GM21576 (cell line): ENCODE data around the gene SVEP1.
"Not testable (repeated sequence)": the region's sequence is repeated elsewhere in the genome, so short reads cannot be mapped to it uniquely, and the experiment has no call there.

ENCODE experiments used
- ATAC-seq: cut with Tn5 transposase; IDR thresholded peaks from one replicate; pipeline ENCODE4 v1.9.1; 2021; ENCODE audit warnings: mild to moderate bottlenecking, moderate library complexity; ENCODE audit not compliant: unreplicated experiment

SVEP1 gene

DNA sequence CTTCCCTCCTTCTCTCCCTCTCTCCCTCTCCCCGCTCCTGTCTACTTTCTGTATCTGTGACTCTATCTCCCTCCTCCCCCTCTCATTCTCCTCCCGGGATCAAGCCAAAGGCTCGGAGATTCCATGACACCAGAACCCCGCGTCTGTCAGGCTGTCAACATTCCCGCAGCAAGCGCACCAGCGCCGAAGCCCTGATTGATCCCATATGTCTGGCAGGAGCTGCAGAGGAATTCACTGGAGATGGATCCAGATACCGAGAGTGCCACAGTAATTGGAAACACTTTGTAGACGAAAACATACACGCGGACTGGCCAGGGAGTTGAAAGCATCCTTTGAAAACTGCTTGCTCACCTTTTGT is 300 bp upstream of the SVEP1 start:
- ATAC-seq, result no peak

DNA sequence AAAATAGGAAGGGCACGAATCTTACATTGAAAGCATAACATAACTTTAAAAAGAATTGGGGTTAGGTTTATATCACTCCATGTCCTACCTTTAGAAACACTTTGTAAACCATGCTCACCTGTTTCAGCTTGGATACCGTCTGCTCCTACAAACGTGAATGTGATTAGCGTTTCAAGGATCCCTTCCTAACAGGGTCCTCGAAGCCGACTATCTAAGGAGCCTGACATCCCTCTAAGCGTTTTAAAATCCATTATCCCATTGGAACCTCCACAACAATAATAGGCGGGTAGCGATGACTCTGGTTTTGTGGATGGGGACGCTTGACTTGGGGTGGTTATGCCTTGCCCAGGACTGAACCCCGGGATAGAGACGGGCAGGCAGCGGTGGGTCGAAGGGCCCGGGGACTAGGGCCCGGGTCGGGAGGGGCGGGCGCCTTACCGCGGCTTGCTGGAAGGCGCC is 937 bp downstream of the SVEP1 start:
- no peak for ATAC-seq

DNA sequence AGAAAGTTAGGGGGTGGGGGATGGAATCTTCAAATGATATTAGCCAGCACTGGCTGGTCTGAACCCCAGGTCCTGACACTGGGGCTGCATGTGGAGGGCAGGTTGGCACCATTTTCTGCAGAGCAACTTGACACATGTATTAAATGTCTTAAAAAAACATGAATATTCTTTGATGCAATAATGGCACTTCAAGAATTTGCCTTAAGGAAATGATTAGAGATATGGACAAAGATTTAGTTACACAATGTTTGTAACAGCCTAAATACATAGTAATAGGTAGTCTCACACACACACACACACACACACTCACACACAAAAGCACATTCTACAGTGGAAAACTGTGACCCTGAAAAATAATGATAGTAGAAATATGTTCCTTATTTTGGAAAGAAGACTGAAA is 3.6 kb downstream of the SVEP1 start:
- no peak for ATAC-seq

DNA sequence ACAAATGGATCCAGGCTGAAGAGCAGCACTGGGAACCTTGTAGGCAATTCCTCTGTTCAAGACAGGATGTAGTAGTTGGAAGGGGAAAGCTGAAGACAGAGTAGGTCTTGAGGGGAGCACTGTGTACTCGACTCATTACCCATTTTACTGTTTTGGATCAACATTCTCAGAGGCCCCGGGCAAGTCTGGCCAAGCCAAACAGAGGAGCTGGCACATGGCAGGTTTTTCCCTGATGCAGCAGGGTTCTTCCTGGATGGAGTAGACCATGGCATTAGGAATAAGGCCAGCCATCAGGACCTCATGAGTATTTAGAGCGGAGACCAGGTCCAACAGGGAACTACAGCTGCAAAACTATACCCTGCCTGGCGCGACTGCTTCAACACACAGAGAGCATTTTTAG is 4.4 kb downstream of the SVEP1 start:
- ATAC-seq, result no peak

DNA sequence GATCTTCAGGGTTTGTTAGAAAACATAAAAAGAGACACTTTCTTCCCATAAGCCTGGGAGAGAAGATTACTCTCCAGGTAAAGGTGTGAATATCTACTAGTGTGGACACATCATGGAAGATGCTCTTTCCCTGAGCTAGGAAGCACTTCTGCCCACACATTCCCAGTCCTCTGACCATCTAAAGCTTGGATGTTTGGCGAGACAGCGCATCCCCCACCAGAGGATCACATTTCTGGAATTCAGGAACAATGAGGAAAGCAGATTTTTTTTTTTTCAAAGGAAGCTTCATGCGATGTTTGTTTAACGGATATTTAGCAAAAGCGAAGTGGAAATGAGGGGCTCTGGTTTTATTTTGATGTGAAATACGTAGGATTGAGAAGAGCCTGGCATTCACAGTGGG is 6.2 kb downstream of the SVEP1 start:
- no peak for ATAC-seq

DNA sequence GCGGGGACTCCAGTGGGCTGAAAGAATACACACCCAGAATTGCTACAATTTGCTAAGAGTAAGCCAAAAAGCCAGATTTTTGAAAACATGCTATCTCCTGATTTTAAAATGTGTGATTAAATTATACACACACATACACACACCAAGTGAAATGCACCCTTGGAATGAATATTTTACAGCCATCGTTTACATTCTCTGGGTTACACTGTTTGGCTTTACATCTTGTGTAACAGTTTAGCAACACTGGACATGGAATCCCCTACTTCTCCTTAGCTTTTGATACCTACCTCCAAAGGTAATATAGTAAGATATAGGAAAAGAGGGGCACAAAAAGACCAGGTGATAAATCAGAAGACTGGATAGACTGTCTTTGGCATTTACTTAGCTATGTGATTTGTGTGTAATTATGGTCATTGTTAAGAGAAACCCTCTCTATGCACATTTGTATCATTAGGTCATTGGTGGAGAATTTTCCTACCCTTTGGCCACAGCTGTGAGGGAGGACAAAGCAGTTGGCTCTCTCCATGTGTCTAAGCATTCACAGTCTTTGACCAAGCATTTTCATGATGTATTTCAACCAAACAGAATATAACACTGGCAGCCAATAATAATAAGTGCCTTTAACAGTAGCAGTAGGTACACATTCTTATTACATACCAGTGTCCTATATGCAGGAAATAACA is 7.6 kb downstream of the SVEP1 start:
- ATAC-seq, result no peak

DNA sequence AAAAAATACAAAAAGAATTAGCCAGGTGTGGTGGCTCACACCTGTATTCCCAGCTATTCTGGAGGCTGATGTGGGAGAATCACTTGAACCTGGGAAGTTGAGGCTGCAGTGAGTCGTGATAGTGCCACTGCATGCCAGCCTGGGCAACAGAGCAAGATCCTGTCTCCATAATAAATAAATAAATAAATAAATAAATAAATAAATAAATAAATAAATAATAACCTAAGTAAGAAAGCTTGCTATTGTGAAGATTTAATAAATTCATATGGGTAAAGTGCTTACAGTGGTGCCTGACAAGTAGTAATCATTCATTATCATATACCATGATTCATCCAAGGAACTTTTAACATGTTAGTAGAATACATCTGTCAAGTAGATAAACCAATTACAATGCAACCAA is 13.4 kb downstream of the SVEP1 start:
- no peak for ATAC-seq

DNA sequence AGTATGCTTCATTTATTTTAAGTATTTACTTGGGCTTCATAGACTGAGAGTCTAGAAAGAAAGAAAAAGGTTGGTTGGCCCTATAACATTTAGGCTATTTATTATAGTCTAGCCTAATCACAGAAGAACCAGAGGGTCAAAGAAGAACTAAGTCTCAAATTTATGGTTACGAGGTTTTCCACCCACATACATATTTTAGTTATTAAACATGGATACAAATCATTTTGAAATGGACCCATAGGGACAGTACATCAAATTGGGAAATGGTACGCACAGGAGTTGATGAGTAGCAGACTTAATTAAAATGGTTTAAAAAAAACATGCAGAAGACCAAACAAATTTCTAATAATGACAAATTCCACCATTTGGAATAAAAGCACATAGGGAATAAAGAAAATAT is 17.7 kb downstream of the SVEP1 start:
- ATAC-seq, result no peak

DNA sequence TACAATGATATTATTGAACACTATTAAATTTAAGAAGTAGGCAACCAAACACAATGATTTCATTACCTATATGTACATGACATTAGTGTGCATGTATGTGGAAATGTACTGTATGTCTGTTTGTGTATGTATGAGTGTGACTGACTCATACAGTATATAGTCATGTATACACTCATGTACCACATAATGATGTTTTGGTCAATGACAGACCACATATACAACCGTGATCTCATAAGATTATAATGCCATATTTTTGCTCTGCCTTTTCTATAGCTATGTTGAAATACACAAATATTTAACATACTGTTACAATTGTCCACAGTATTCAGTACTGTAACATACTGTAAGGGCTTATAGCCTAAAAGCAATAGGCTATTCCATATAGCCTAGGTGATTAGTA is 19.7 kb downstream of the SVEP1 start:
- ATAC-seq, result no peak

DNA sequence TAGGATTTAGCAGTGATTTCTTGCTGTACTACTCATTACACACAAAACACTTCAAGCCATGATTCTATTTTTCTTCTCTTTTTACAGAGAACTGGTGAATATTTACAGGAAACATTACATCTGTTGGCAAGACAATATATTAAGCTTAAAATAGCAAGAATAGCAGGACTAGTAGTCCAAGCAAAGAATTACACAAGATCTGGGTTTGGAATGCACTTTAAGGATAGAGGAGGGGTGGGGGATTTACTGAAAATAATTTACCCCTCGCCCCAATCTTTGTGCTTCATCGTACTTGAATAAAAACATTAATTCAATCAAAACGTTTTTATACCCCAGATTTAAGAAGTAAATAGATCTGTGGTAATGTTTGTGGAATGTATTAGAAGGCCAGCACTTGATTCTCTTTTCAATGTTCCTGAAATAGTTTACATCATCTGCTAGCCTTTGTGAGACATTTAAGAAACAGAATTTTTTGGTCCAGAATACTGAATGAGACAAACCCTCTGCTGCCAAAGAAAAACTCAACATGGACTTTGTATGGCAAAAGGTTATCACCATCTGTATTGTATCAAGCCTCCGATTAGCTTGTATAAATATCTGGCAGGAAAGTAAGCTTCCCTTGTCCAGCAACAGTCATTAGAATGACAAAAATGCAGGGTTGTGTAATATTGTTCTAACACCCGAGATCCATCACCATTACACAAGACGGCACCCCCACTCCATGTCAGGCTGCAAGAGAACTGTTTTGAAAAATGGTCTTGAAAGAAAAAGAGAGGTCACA is 23.8 kb downstream of the SVEP1 start:
- no peak for ATAC-seq

DNA sequence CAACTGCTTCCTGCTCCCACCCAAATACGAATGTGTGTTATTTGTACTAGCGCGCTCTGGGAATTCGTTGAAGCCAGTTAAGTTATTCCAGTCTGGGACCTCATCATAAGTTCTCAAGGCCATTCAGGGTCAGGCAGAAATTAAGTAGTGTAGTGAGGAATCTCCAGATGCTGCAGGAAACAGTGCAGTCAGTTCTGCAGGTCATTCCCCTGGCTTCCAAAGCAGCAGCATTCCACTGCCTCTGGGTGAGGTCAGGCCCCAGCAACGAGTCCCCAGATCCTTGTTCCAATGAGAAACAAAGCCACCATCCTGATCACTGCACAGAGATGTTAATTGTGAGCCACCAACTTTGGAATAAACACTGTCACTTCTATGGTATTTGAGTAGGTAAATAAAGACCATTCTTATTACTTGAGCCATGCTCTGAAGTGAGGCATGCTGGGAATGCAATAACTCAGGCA is 33.1 kb downstream of the SVEP1 start:
- no peak for ATAC-seq

DNA sequence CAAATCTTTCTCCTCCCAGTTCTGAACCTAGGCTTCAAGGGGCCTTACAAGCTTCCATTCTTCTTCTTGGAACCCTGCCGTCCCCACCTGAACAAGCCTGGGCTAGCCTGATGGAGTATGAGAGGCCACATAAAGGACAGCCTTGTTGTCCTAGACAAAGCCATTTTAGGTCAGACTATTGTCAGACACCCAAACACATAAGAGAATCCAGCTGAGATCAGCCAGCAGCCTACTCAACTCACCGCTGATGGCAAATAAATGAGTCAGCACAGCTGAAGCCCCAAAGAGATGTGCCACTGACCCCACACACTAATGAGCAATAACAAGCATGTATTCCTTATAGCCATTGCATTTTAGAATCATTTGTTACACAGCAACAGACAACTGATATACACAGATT is 33.8 kb downstream of the SVEP1 start:
- ATAC-seq, result no peak

DNA sequence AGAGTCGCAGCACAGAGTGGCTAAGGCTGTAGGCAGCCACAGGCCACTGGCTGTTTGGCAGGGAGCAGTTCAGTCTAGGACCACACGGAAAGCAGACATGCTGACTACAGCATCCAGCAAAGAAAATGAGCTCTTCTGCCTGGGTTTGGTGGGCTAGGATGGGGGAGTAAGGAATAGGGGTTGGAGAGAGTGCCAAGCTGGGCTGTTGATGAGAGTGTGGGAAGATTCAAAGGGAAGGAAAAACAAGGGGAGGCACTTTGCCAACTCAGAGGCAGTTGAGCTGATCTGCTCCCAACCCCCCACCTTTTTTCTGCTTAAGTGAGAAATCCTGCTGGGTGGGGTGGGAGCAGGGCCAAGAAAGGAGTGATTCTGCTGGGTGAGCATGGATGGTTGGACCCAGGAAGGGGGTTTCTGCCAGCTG is 35.9 kb downstream of the SVEP1 start:
- ATAC-seq, result no peak

DNA sequence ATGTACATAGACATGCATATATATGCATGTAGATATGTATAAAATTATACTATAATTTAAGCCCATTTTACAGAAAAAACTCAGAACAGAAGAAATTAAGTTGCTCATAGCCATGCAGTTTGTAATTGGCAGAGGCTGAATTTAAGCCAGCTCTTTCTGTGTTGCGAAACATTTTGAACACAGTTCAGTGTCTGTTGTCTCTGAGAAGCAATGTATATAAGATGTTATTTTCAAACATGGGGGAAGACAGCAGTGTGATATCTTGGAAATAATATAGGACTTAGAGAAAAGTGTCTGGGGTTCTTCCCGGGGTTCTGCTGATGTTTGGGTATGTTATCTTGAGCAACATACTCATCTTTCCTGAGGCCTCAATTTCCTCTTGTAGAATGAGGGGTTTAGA is 37.6 kb downstream of the SVEP1 start:
- no peak for ATAC-seq

DNA sequence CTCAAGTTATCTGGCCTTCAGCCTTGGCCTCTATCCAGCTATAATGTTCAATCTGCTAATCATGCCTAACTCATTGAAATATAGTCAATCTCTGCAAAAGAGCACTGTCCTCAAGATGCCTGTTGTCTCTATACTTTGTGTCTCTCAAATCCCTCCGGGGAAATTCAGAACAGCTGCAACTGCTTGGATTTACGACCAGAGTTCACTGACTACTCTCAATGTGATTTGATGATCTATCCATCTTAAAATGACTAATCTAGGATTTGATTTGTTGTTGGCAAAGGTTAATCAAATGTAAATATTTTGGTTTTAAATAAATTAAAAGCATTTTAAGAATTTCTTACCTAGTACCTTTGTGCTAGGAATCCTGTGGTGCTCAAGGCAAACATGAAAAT is 40.9 kb downstream of the SVEP1 start:
- ATAC-seq, result no peak

DNA sequence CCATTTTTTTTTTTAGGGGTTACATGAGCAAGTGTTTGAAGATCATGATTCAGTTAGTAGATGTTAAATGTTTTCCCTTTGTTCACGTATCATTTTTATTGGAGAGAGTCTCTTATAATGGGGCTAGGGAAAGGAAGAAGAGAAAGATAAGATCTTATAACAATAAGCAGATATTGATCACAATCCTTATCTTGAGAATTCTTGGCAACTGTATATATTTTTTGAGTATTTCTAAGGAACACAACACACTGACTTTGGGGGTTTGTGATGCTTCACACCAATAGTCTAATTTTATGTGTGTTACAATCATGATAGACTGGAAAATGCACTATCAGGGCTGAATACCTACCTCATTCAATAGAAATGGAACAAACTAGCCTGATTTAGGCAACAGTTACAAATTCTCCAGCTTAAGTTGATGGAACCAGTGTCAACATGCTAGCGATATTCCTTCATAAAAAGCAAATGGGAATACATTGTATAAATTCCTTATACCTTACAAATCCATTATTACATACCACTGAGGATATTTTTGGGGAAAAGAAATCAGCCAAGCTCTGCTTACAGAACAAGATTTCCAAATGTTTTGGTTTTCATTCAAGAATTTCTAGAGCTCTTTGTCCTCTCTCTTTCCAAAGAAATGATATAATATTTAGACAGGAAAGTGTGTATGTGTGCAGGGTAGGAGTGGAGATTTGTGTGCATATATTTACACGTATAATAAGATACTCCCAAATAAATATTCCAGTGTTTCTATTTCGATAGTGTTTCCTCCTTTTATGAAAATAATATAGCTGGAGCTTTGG is 41.5 kb downstream of the SVEP1 start:
- no peak for ATAC-seq

DNA sequence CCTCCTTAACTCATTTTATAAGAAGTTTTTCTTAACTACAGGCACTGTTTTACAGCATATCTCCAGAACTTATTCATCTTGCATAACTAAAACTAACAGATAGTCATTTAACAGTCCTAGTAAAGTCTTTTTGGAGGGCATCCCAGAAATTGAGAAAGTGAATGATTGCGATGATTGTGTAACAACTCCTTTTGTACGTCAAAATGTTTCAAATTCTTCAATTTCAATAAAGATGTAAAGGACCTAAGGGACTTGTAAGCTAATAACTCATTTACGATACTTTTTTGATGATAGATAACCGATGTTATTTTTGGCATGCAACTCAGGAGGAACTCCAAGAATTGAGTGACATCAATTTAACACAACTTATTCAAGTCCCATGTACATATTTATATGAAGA is 42.7 kb downstream of the SVEP1 start:
- ATAC-seq, result no peak

DNA sequence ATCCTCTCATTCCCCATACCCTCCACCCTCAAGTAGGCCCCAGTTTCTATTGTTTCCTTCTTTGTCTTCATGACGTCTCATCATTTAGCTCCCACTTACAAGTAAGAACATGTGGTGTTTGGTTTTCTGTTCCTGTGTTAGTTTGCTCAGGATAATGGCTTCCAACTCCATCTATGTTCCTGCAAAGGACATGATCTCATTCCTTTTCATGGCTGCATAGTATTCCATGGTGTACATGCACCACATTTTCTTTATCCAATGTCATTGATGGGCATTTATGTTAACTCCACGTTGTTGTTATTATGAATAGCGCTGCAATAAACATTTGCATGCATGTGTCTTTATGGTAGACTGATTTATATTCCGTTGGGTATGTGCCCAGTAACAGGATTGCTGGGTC is 45.4 kb downstream of the SVEP1 start:
- not testable (repeated sequence) for ATAC-seq

DNA sequence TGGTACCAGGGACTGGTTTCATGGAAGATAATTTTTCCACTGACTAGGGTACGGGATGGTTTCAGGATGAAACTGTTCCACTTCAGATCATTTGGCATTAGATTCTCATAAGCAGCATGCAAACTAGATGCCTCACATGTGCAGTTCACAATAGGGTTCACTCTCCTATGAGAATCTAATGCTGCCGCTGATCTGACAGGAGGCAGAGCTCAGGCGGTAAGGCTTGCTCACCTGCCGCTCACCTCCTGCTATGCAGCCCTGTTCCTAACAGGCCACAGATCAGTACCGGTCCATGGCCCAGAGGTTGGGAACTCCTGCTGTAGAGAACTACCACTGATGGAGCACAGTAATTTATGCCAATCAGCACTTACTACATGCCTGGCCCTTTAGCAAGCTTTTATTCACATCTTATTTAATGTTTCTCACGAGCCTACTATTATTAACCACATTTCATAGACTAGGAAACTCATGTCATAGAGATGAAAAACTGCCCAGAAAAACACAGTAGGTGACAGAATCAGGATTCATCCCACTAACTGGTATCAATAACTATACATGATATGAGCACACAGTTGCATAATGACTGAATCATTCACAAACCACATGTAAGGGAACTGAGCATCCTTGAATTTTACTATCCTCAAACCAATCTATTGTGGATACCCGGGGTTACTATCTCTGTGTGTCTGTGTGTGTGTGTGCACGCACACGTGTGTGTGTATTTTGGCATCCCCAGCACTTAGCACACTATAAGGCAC is 46.5 kb downstream of the SVEP1 start:
- no peak for ATAC-seq

DNA sequence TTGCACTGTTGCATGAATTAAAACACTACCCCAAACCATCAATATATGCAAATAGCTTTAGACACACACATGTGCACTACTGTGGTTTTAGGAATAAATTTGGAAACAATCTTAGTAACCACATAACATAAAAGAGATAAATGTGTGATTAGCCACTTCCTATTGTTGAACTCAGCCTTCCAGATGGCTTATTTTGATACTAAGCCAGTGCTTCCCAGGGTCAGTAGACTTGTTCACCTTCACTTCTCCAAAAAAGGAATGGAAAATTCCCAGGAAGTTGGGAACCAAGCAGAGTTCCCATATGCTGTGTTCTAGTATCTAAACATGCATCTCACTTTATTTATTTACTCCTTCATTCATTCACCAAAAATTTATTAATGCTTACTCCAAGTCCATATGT is 47.8 kb downstream of the SVEP1 start:
- ATAC-seq, result no peak

DNA sequence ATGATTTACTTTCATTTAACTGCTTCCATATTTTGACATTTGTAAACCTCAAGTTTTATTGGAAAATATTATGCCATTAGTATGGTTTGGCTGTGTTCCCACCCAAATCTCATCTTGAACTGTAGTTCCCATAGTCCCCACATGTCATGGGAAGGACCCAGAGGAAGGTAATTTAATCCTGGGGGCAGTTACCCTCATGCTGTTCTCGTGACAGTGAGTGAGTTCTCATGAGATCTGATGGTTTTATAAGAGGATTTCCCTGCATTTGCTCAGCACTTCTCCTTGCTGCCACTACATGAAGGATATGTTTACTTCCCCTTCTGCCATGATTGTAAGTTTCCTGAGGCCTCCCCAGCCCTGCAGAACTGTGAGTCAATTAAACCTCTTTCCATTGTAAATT is 48.3 kb downstream of the SVEP1 start:
- not testable (repeated sequence) for ATAC-seq
